PC-3 (cell line): Measurements from ENCODE around the gene GADD45B. TPM values are rescaled to one million over a fixed set of nuclear protein-coding genes. Genes with fewer than 3 reads are reported as not detected.

Source experiments
- ATAC-seq: fragments of 200-7000 bp; cut with Tn5 transposase; 2 replicates; pipeline ENCODE4 v1.9.1; 2020; ENCODE audit warnings: mild to moderate bottlenecking, moderate library complexity
- BruUV-seq: library from RNA; stranded (reverse); fragments of 400-500 nt; replicated peaks from 2 replicates; lab custom pipeline; 2021; lab: Mats Ljungman, UMichigan
- CTCF ChIA-PET: fragments of 300-600 bp; sonication (Branson Sonifier 250); formaldehyde crosslinking; loops from one replicate; lab custom pipeline; 2022; ENCODE audit warnings: antibody characterized with exemption; lab: Charles Lee
- POLR2A ChIA-PET: fragments of 300-600 bp; sonication (Branson Sonifier 250); formaldehyde crosslinking; loops from one replicate; lab custom pipeline; 2022; ENCODE audit warnings: antibody characterized with exemption; ENCODE audit not compliant: unreplicated experiment; lab: Charles Lee
- DNase-seq: peaks from one replicate; pipeline ENCODE4 v3.0.0-alpha.2; 2015
- H2AFZ ChIP-seq: fragments of 300-600 bp; sonication (generic); 2 replicates; pipeline ENCODE4 v1.6.0; 2016; ENCODE audit warnings: antibody characterized with exemption, low read length
- H3F3A ChIP-seq: fragments of 300-600 bp; sonication (generic); one replicate; pipeline ENCODE4 v1.6.0; 2017; ENCODE audit warnings: antibody characterized with exemption, low read length, control low read depth, mild to moderate bottlenecking; ENCODE audit not compliant: unreplicated experiment
- H3K27ac ChIP-seq: fragments of 300-600 bp; sonication (generic); 2 replicates; pipeline ENCODE4 v1.5.1; 2016; ENCODE audit warnings: mild to moderate bottlenecking, low read length
- H3K27me3 ChIP-seq: fragments of 300-600 bp; sonication (generic); 2 replicates; pipeline ENCODE4 v1.6.1; 2016; ENCODE audit warnings: low read length, mixed read lengths
- H3K36me3 ChIP-seq: fragments of 300-600 bp; sonication (generic); 2 replicates; pipeline ENCODE4 v1.6.1; 2016; ENCODE audit warnings: low read depth, mixed run types, low read length, mixed read lengths
- H3K4me1 ChIP-seq: fragments of 300-600 bp; sonication (generic); 2 replicates; pipeline ENCODE4 v1.5.1; 2016; ENCODE audit warnings: low read length; ENCODE audit not compliant: insufficient read depth
- H3K4me2 ChIP-seq: fragments of 300-600 bp; sonication (generic); 2 replicates; pipeline ENCODE4 v1.6.0; 2016; ENCODE audit warnings: low read length
- H3K4me3 ChIP-seq: fragments of 300-600 bp; sonication (generic); 2 replicates; pipeline ENCODE4 v1.5.1; 2016; ENCODE audit warnings: mild to moderate bottlenecking, low read length, mixed read lengths
- H3K79me2 ChIP-seq: fragments of 300-600 bp; sonication (generic); 2 replicates; pipeline ENCODE4 v1.6.1; 2017; ENCODE audit warnings: low read length, mixed read lengths
- H3K9ac ChIP-seq: fragments of 300-600 bp; sonication (generic); 2 replicates; pipeline ENCODE4 v1.6.0; 2016; ENCODE audit warnings: mild to moderate bottlenecking, low read length
- H3K9me2 ChIP-seq: fragments of 300-600 bp; sonication (generic); replicated peaks from 2 replicates; pipeline ENCODE4 v1.6.1; 2016; ENCODE audit warnings: mixed run types, low read length, mixed read lengths
- H3K9me3 ChIP-seq: fragments of 300-600 bp; sonication (generic); 2 replicates; pipeline ENCODE4 v1.6.1; 2016; ENCODE audit warnings: low read length, mixed read lengths
- H4K20me1 ChIP-seq: fragments of 300-600 bp; sonication (generic); 2 replicates; pipeline ENCODE4 v1.6.1; 2016; ENCODE audit warnings: low read length, mixed read lengths
- EZH2 ChIP-seq: fragments of 300-600 bp; sonication (generic); IDR thresholded peaks from one replicate; pipeline ENCODE4 v1.6.1; 2017; ENCODE audit warnings: antibody characterized with exemption, mild to moderate bottlenecking, low read length; ENCODE audit not compliant: unreplicated experiment
- EZH2phosphoT487 ChIP-seq: fragments of 300-600 bp; sonication (generic); IDR thresholded peaks from 2 replicates; pipeline ENCODE4 v1.6.1; 2018; ENCODE audit warnings: mild to moderate bottlenecking, antibody characterized with exemption, low read length, borderline replicate concordance
- intact Hi-C: fragments of 100-400 bp; cut with micrococcal nuclease; formaldehyde crosslinking; loops from 2 replicates; pipeline ENCODE4 v1.9.0; 2023
- total RNA-seq: library from RNA; depleted of rRNA; stranded (reverse); fragments of >200 nt; gene quantifications from 2 replicates; pipeline ENCODE4 v1.2.3, GENCODE V29; 2014
- TF ChIP-seq, protein P1 (sequence below): fragments of 300-600 bp; sonication (generic); conservative IDR thresholded peaks from 2 replicates; pipeline ENCODE4 v1.5.1; 2017; ENCODE audit warnings: antibody characterized with exemption, low read depth, mild to moderate bottlenecking, low read length

Gene GADD45B
- total RNA-seq, 1 experiment from 2014 or later, result 137 TPM

- ChIA-PET POLR2A (interaction anchor here (0.7 to 1.4 kb wide), 2 partner anchors 9 to 47 kb away, joined by 4 to 6 read pairs; no protein-coding TSS in a partner anchor), CTCF (interaction anchor here (0.6 kb wide), 1 partner anchor 14 kb away, joined by 3 read pairs; no protein-coding TSS in a partner anchor)
- peak; percentile 4 for ATAC-seq
These were observed 18.1 kb downstream of the GADD45B start for GRCh38 chr19:2494084-2494446.

GRCh38 chr19:2494447-2495129 is 18.7 kb downstream of the GADD45B start:
- H3F3A ChIP-seq, result no peaks in the 10 kb centered on the region
- H3K9ac ChIP-seq, result peak overlapping the region; percentile 89
- intact Hi-C loops, result loop anchor here (2.0 kb wide), 1 partner anchor 46 kb away; no protein-coding TSS in a partner anchor
- ChIA-PET CTCF (interaction anchor here (0.6 kb wide), 1 partner anchor 15 kb away, joined by 3 read pairs; no protein-coding TSS in a partner anchor), POLR2A (interaction anchor here (0.8 to 1.4 kb wide), 3 partner anchors 19 to 47 kb away, joined by 3 to 6 read pairs (median 4); partner anchors contain the start of gene GADD45B)
- H3K79me2 ChIP-seq, result peaks cover 22% of the 10 kb centered on the region
- H3K4me2 ChIP-seq, result peak overlapping the region; percentile 98
- H3K27me3 ChIP-seq, result no peaks in the 10 kb centered on the region
- H3K4me1 ChIP-seq, result peaks cover 46% of the 10 kb centered on the region
- no peaks in the 10 kb centered on the region for H4K20me1 ChIP-seq
- TF ChIP-seq, protein P1, sequence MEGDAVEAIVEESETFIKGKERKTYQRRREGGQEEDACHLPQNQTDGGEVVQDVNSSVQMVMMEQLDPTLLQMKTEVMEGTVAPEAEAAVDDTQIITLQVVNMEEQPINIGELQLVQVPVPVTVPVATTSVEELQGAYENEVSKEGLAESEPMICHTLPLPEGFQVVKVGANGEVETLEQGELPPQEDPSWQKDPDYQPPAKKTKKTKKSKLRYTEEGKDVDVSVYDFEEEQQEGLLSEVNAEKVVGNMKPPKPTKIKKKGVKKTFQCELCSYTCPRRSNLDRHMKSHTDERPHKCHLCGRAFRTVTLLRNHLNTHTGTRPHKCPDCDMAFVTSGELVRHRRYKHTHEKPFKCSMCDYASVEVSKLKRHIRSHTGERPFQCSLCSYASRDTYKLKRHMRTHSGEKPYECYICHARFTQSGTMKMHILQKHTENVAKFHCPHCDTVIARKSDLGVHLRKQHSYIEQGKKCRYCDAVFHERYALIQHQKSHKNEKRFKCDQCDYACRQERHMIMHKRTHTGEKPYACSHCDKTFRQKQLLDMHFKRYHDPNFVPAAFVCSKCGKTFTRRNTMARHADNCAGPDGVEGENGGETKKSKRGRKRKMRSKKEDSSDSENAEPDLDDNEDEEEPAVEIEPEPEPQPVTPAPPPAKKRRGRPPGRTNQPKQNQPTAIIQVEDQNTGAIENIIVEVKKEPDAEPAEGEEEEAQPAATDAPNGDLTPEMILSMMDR, result no peak
- TF ChIP-seq EZH2phosphoT487 (no peak), EZH2 (no peak)
- no TSS peak for BruUV-seq
- peak; percentile 61 for DNase-seq
- peak; percentile 45 for ATAC-seq
- no peaks in the 10 kb centered on the region for H3K9me2 ChIP-seq
- peak overlapping the region; percentile 92 for H3K27ac ChIP-seq
- no peaks in the 10 kb centered on the region for H3K36me3 ChIP-seq
- peak overlapping the region; percentile 98 for H3K4me3 ChIP-seq
- H3K9me3 ChIP-seq, result no peaks in the 10 kb centered on the region
- peak overlapping the region; percentile 67 for H2AFZ ChIP-seq

More at GRCh38 chr19:2494084-2494446, 18.1 kb downstream of the GADD45B start:
- no peaks in the 10 kb centered on the region for H3F3A ChIP-seq
- TSS peak; percentile 55 for BruUV-seq
- H3K36me3 ChIP-seq, result no peaks in the 10 kb centered on the region
- TF ChIP-seq, protein P1, result no peak
- TF ChIP-seq EZH2, result no peak
- TF ChIP-seq EZH2phosphoT487, result no peak
- H4K20me1 ChIP-seq, result no peaks in the 10 kb centered on the region
- H3K79me2 ChIP-seq, result peaks cover 22% of the 10 kb centered on the region
- peaks cover 44% of the 10 kb centered on the region for H3K4me1 ChIP-seq
- H3K9me3 ChIP-seq, result no peaks in the 10 kb centered on the region
- no peaks in the 10 kb centered on the region for H3K27me3 ChIP-seq
- H3K4me2 ChIP-seq, result peak overlapping the region; percentile 98
- H3K9ac ChIP-seq, result peak overlapping the region; percentile 89
- H3K9me2 ChIP-seq, result no peaks in the 10 kb centered on the region
- peak overlapping the region; percentile 92 for H3K27ac ChIP-seq
- H3K4me3 ChIP-seq, result peak overlapping the region; percentile 98
- intact Hi-C loops, result loop anchor here (2.0 kb wide), 1 partner anchor 47 kb away; no protein-coding TSS in a partner anchor
- peak overlapping the region; percentile 67; the same call in 1 of the 2 replicates for H2AFZ ChIP-seq
- peak; percentile 38 for DNase-seq
